GM12865 (cell line): ENCODE measurements around the gene TMC3.

Experiments used
- DNase-seq: peaks from one replicate; pipeline ENCODE4 v3.0.0; 2010; ENCODE audit warnings: low read depth
- H3K4me3 ChIP-seq: 2 replicates; pipeline ENCODE4 v1.5.1; 2011; ENCODE audit warnings: mild to moderate bottlenecking, low read depth, low read length, control low read depth
- CTCF ChIP-seq: IDR thresholded peaks from 2 replicates; pipeline ENCODE4 v1.5.1; 2011; ENCODE audit warnings: low read length, control low read depth, low read depth, inconsistent platforms; ENCODE audit not compliant: insufficient read depth; ENCODE audit errors: missing control alignments

TMC3 gene

GRCh38 chr15:81411969-81412633 is 38.1 kb upstream of the TMC3 start:
- DNase-seq = no peak
- H3K4me3 ChIP-seq = no peak overlapping the region
- no peak for TF ChIP-seq CTCF

- no peak for TF ChIP-seq CTCF
- H3K4me3 ChIP-seq = no peak overlapping the region
- DNase-seq = no peak
Measured at GRCh38 chr15:81411051-81411450, 37.0 kb upstream of the TMC3 start.

GRCh38 chr15:81410318-81410753 is 36.3 kb upstream of the TMC3 start:
- no peak for TF ChIP-seq CTCF
- DNase-seq = peak; percentile 51

GRCh38 chr15:81407718-81408117 is 33.7 kb upstream of the TMC3 start:
- no peak overlapping the region for H3K4me3 ChIP-seq
- DNase-seq = no peak
- TF ChIP-seq CTCF = no peak

More at GRCh38 chr15:81410318-81410753, 36.3 kb upstream of the TMC3 start:
- no peak overlapping the region for H3K4me3 ChIP-seq

- H3K4me3 ChIP-seq = no peak overlapping the region
- no peak for DNase-seq
- TF ChIP-seq CTCF = no peak
Measured at GRCh38 chr15:81407176-81407575, 33.2 kb upstream of the TMC3 start.

GRCh38 chr15:81400640-81401236 is 26.7 kb upstream of the TMC3 start:
- TF ChIP-seq CTCF = peak; percentile 61
- no peak overlapping the region for H3K4me3 ChIP-seq
- peak; percentile 64 for DNase-seq

- no peak overlapping the region for H3K4me3 ChIP-seq
- no peak for TF ChIP-seq CTCF
- DNase-seq = no peak
Measured at GRCh38 chr15:81398910-81399551, 25.0 kb upstream of the TMC3 start.
